Tibial nerve (tissue), 4 donors: ENCODE results near the gene MACF1.

Source experiments
- EP300 ChIP-seq, 2 donors: sonication (generic); formaldehyde crosslinking; IDR thresholded peaks; one replicate each; pipeline ENCODE4 v1.6.1; 2017; ENCODE audit warnings: antibody characterized with exemption in 2 of 2, mild to moderate bottlenecking in 1 of 2
- POLR2A ChIP-seq, 2 donors: fragments of 450-650 bp; IDR thresholded peaks; one replicate each; pipeline ENCODE4 v1.6.1; 2017; ENCODE audit warnings: antibody characterized with exemption in 2 of 2, mild to moderate bottlenecking in 2 of 2, moderate library complexity in 2 of 2
- TF ChIP-seq, protein P1 (sequence below), 5 experiments: fragments of 200-600 bp in 3 of 5; fragments of 450-650 bp in 2 of 5; sonication (generic) in 3 of 5; IDR thresholded peaks; one replicate each; pipeline ENCODE4 v1.5.1; 2016 to 2019; ENCODE audit warnings: antibody characterized with exemption in 5 of 5, mild to moderate bottlenecking in 3 of 5, moderate library complexity in 2 of 5

DNA sequence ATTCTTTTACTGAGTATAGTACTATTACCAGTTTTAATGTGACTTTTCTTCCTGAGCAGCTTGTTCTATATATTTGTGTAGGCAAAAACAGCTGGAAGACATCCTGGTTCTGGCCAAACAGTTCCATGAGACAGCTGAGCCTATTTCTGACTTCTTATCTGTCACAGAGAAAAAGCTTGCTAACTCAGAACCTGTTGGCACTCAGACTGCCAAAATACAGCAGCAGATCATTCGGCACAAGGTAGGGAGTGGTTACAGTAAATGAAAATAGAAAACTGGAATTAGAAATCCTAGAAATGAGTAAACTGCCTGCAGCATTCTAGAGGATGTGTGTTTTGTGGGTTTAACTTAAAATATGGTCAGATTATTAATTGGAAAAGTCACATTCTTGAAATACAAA is 222.9 kb downstream of the MACF1 start:
- TF ChIP-seq POLR2A (IDR thresholded peaks at IDR 0.05) (no peak), EP300 (IDR thresholded peaks at IDR 0.05) (no peak)
- TF ChIP-seq, protein P1, sequence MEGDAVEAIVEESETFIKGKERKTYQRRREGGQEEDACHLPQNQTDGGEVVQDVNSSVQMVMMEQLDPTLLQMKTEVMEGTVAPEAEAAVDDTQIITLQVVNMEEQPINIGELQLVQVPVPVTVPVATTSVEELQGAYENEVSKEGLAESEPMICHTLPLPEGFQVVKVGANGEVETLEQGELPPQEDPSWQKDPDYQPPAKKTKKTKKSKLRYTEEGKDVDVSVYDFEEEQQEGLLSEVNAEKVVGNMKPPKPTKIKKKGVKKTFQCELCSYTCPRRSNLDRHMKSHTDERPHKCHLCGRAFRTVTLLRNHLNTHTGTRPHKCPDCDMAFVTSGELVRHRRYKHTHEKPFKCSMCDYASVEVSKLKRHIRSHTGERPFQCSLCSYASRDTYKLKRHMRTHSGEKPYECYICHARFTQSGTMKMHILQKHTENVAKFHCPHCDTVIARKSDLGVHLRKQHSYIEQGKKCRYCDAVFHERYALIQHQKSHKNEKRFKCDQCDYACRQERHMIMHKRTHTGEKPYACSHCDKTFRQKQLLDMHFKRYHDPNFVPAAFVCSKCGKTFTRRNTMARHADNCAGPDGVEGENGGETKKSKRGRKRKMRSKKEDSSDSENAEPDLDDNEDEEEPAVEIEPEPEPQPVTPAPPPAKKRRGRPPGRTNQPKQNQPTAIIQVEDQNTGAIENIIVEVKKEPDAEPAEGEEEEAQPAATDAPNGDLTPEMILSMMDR (IDR thresholded peaks at IDR 0.05), result no peak
